ENCODE data around the gene ARF6. TPM values are rescaled to one million over a fixed set of nuclear protein-coding genes. Genes with fewer than 3 reads are reported as not detected.

Gene ARF6
- total and polyA plus RNA-seq, 4 experiments from 2014 or later = 116 to 164 (median 140) TPM

DNA sequence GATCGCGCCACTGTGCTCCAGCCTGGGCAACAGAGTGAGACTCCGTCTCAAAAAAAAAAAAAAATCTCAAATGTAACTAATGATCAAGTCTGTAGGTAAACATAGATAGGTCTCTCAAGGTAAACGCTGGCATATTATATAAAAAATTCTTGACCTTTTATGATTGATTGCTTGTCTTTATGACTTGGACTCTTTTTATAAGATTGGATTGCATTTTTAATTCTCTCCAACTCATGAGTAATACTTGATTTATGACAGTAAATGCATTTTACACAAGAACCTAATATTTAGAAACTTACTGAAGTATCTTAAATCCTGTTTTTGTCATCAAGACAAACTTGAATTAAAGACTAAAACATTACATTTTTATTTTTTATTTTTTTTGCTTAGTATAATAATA is 16.1 kb downstream of the ARF6 start:
- POLR2A ChIA-PET (ENCODE audit: partially characterized antibody) = interaction anchor here (0.7 to 1.9 kb wide), 3 partner anchors 17 to 913 kb away, joined by 3 to 7 read pairs (median 5); partner anchors contain the start of gene ARF6

DNA sequence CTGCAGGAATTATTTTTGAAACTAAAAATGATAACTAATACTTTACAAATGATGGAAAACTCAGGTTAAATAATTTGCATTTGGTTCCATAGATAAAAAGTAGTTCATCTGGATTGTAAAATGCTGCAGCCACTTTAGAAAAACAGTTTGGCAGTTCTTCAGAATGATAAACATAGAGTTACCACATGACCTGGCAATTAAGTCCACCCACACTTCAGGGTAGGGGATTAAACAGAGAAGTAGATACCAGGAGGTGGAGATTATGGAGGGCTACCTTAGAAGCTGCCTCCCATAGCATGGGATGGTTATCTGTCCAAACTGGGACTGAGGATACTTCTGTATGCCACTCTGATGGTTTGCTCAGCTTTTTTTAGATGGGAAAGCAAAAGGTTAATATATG is 22.2 kb downstream of the ARF6 start:
- H3K36me3 Mint-ChIP-seq = no peaks in the 10 kb centered on the region
- H3K4me1 Mint-ChIP-seq = peaks cover 11 to 18% (median 17%) of the 10 kb centered on the region in 4 donors
- POLR2A ChIA-PET (ENCODE audit: partially characterized antibody) = interaction anchor here (1.4 kb wide), 3 partner anchors 12 to 56 kb away, joined by 3 to 5 read pairs (median 4); partner anchors contain the start of gene ARF6
- Histone ChIP-seq H3K9me3 (ENCODE audit: control insufficient read depth in 1 of 2, low read length in 2 of 2) (no peaks in the 10 kb centered on the region), H3K36me3 (ENCODE audit: insufficient read depth, low read length) (no peaks in the 10 kb centered on the region), H3K4me1 (ENCODE audit: insufficient read depth, low read length) (peaks cover 18% of the 10 kb centered on the region), H3K27ac (ENCODE audit: low read depth, low read length) (no peak overlapping the region), H3K27me3 (ENCODE audit: insufficient read depth, low read length) (no peaks in the 10 kb centered on the region), H3K4me3 (ENCODE audit: low read length in 2 of 2) (no peak overlapping the region)
- no peaks in the 10 kb centered on the region for H3K27me3 Mint-ChIP-seq
- peak overlapping the region in 1 of 7 donors; percentile 14 for H3K27ac Mint-ChIP-seq
- intact Hi-C loops (cut with micrococcal nuclease) = no loop called here
- peaks cover 0 to 2% (median 0%) of the 10 kb centered on the region in 8 donors for H3K9me3 Mint-ChIP-seq
- CTCF ChIA-PET (ENCODE audit: partially characterized antibody) = interaction anchor here (1.2 kb wide), 1 partner anchor 12 kb away, joined by 4 read pairs; no protein-coding TSS in a partner anchor
- no peak overlapping the region for H3K4me3 Mint-ChIP-seq
- DNase-seq = no peak

More for the DNA sequence above, 16.1 kb downstream of the ARF6 start:
- H3K4me1 Mint-ChIP-seq = peaks cover 17 to 42% (median 32%) of the 10 kb centered on the region in 4 donors
- no peaks in the 10 kb centered on the region for H3K36me3 Mint-ChIP-seq
- no peaks in the 10 kb centered on the region for H3K9me3 Mint-ChIP-seq
- H3K27me3 Mint-ChIP-seq = no peaks in the 10 kb centered on the region
- H3K36me3 ChIP-seq (ENCODE audit: insufficient read depth, low read length) = no peaks in the 10 kb centered on the region
- DNase-seq = no peak
- no peak overlapping the region for H3K27ac Mint-ChIP-seq
- H3K9me3 ChIP-seq (ENCODE audit: control insufficient read depth in 1 of 2, low read length in 2 of 2) = no peaks in the 10 kb centered on the region
- no peaks in the 10 kb centered on the region for H3K27me3 ChIP-seq (ENCODE audit: insufficient read depth, low read length)
- H3K4me3 ChIP-seq (ENCODE audit: low read length in 2 of 2) = no peak overlapping the region
- no peak overlapping the region for H3K4me3 Mint-ChIP-seq
- no peak overlapping the region for H3K27ac ChIP-seq (ENCODE audit: low read depth, low read length)
- intact Hi-C loops (cut with micrococcal nuclease) = no loop called here
- CTCF ChIA-PET (ENCODE audit: partially characterized antibody) = interaction anchor here (1.8 kb wide), 1 partner anchor 17 kb away, joined by 7 read pairs; no protein-coding TSS in a partner anchor
- peaks cover 38% of the 10 kb centered on the region for H3K4me1 ChIP-seq (ENCODE audit: insufficient read depth, low read length)

DNA sequence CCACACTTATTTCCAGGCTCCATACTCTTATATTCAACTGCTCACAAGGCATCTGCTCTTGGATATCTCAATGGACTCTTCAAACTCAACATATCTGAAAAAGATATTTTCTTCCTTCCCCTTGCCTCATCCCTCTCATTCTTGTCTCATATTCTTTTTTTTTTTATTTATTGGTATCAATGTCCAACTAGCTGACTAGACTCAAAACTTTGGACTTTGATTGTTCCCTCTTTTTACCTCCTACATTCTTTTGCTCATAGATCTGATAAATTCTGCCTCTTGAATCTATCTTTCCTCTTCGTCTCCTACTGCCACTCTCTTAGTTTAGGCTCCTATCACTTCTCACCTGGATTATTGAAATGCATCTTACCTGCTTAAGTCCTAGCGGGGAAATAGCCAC is 25.8 kb downstream of the ARF6 start:
- no peak overlapping the region for H3K27ac ChIP-seq (ENCODE audit: low read depth, low read length)
- no peaks in the 10 kb centered on the region for H3K9me3 ChIP-seq (ENCODE audit: control insufficient read depth in 1 of 2, low read length in 2 of 2)
- Mint-ChIP-seq H3K27ac (peak overlapping the region in 2 of 7 donors; percentile 6 to 70), H3K27me3 (no peaks in the 10 kb centered on the region), H3K4me3 (no peak overlapping the region), H3K36me3 (no peaks in the 10 kb centered on the region), H3K4me1 (peaks cover 7 to 16% (median 12%) of the 10 kb centered on the region in 4 donors), H3K9me3 (peaks cover 0 to 2% (median 0%) of the 10 kb centered on the region in 8 donors)
- peaks cover 5% of the 10 kb centered on the region for H3K4me1 ChIP-seq (ENCODE audit: insufficient read depth, low read length)
- ChIA-PET POLR2A (ENCODE audit: partially characterized antibody) (interaction anchor here (1.4 to 1.7 kb wide), 2 partner anchors 53 to 56 kb away, joined by 3 to 5 read pairs; no protein-coding TSS in a partner anchor), CTCF (ENCODE audit: partially characterized antibody) (no interaction called here)
- H3K27me3 ChIP-seq (ENCODE audit: insufficient read depth, low read length) = no peaks in the 10 kb centered on the region
- H3K36me3 ChIP-seq (ENCODE audit: insufficient read depth, low read length) = no peaks in the 10 kb centered on the region
- intact Hi-C loops (cut with micrococcal nuclease) = no loop called here
- H3K4me3 ChIP-seq (ENCODE audit: low read length in 2 of 2) = no peak overlapping the region
- no peak for DNase-seq

DNA sequence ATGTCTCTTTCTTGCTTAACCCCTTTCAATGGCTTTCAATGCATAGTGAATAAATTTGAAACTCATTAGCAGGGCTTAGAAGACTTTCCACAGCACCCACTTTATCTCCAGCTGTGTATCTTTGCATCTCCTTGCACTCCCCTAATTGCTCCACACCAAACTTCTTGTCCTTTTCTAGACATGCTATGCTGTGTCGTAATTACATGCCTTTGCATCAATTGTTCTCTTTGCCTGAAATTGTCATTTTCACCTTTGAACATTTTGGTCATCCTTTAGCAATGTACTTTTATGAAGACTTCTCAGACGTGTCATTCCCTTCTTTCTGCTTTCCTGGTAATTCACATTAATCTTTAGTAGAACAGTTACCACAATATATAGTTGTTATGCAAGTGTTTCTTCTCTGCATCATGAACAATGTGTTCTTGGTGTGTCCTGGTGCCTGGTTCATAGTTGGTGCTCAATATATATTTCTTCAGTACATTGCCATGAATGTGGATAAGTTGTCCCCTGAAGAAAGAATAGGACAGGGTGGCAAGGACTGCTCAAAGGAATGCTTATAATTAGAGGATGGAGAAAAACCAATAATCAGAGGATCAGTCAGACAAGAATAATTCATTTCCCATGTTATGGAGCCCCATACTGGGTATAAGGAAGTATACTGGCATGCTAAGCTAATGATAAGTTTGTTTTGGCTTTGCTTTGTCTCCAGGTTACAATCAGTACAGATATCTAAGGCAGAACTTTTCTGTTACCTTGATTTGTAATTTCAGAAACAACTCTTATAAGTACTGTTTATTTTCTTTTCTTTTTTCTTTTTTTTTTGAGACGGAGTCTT is 27.2 kb downstream of the ARF6 start:
- Histone ChIP-seq H3K4me1 (ENCODE audit: insufficient read depth, low read length) (peaks cover 5% of the 10 kb centered on the region), H3K27me3 (ENCODE audit: insufficient read depth, low read length) (no peaks in the 10 kb centered on the region), H3K27ac (ENCODE audit: low read depth, low read length) (no peak overlapping the region), H3K9me3 (ENCODE audit: control insufficient read depth in 1 of 2, low read length in 2 of 2) (no peaks in the 10 kb centered on the region), H3K36me3 (ENCODE audit: insufficient read depth, low read length) (no peaks in the 10 kb centered on the region), H3K4me3 (ENCODE audit: low read length in 2 of 2) (no peak overlapping the region)
- ChIA-PET POLR2A (ENCODE audit: partially characterized antibody) (interaction anchor here (0.8 kb wide), 1 partner anchor 28 kb away, joined by 3 read pairs; no protein-coding TSS in a partner anchor), CTCF (ENCODE audit: partially characterized antibody) (no interaction called here)
- Mint-ChIP-seq H3K27ac (peak overlapping the region in 2 of 7 donors; percentile 0 to 68), H3K4me1 (peaks cover 7 to 18% (median 12%) of the 10 kb centered on the region in 4 donors), H3K27me3 (no peaks in the 10 kb centered on the region), H3K36me3 (no peaks in the 10 kb centered on the region), H3K9me3 (peaks cover 0 to 2% (median 0%) of the 10 kb centered on the region in 8 donors), H3K4me3 (peak overlapping the region in 1 of 8 donors; percentile 1)
- DNase-seq = no peak
- intact Hi-C loops (cut with micrococcal nuclease) = no loop called here

DNA sequence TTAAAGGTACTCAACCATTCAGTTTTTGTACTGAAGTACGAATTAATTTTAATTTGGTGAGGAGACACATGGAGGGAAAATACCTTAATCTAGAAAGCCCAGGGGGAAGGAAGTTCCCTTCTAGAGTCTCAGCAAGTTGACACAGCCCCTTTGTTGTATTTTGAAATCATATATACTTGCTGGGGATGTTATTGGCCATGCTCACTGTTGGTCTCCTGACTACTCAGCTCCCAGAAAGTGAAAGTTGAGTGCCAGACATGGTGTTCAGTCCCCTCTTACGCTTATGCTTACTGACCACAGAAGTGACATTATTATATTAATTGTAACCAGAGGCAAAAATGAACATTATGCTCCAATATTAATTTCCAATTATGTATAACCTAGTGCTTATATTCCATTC is 28.1 kb downstream of the ARF6 start:
- Mint-ChIP-seq H3K27me3 (no peaks in the 10 kb centered on the region), H3K4me1 (peaks cover 7 to 18% (median 10%) of the 10 kb centered on the region in 4 donors), H3K27ac (no peak overlapping the region), H3K4me3 (no peak overlapping the region), H3K9me3 (peaks cover 0 to 2% (median 0%) of the 10 kb centered on the region in 8 donors), H3K36me3 (no peaks in the 10 kb centered on the region)
- Histone ChIP-seq H3K27ac (ENCODE audit: low read depth, low read length) (no peak overlapping the region), H3K4me1 (ENCODE audit: insufficient read depth, low read length) (peaks cover 5% of the 10 kb centered on the region), H3K36me3 (ENCODE audit: insufficient read depth, low read length) (no peaks in the 10 kb centered on the region), H3K27me3 (ENCODE audit: insufficient read depth, low read length) (no peaks in the 10 kb centered on the region), H3K4me3 (ENCODE audit: low read length in 2 of 2) (no peak overlapping the region), H3K9me3 (ENCODE audit: control insufficient read depth in 1 of 2, low read length in 2 of 2) (no peaks in the 10 kb centered on the region)
- ChIA-PET CTCF (ENCODE audit: partially characterized antibody) (no interaction called here), POLR2A (ENCODE audit: partially characterized antibody) (interaction anchor here (0.8 kb wide), 1 partner anchor 29 kb away, joined by 3 read pairs; no protein-coding TSS in a partner anchor)
- no peak for DNase-seq
- intact Hi-C loops (cut with micrococcal nuclease) = no loop called here

DNA sequence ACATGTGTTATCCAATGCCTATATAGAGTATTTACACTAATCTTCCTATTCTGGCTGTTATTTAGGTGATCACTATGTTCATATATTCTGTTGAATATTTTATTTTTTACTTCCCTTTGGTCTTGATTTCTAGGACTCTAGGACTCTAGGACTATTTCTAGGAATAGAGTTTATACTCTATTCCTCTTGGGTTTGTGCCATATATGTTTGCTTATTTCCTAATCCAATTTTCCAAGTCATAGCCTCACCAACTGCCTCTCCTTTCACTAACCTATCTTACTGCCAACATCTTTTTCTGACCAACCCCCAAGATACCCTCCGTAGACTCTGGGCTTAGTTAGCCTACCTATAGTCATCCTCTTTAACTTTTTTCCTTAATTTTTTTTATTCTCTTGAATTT is 28.5 kb downstream of the ARF6 start:
- Mint-ChIP-seq H3K4me3 (no peak overlapping the region), H3K4me1 (peaks cover 7 to 18% (median 10%) of the 10 kb centered on the region in 4 donors), H3K9me3 (peaks cover 0 to 2% (median 0%) of the 10 kb centered on the region in 8 donors), H3K27me3 (no peaks in the 10 kb centered on the region), H3K27ac (peak overlapping the region in 1 of 7 donors; percentile 0), H3K36me3 (no peaks in the 10 kb centered on the region)
- H3K36me3 ChIP-seq (ENCODE audit: insufficient read depth, low read length) = no peaks in the 10 kb centered on the region
- H3K4me1 ChIP-seq (ENCODE audit: insufficient read depth, low read length) = peaks cover 5% of the 10 kb centered on the region
- no peaks in the 10 kb centered on the region for H3K9me3 ChIP-seq (ENCODE audit: control insufficient read depth in 1 of 2, low read length in 2 of 2)
- no peak overlapping the region for H3K4me3 ChIP-seq (ENCODE audit: low read length in 2 of 2)
- CTCF ChIA-PET (ENCODE audit: partially characterized antibody) = no interaction called here
- no peak for DNase-seq
- no peaks in the 10 kb centered on the region for H3K27me3 ChIP-seq (ENCODE audit: insufficient read depth, low read length)
- POLR2A ChIA-PET (ENCODE audit: partially characterized antibody) = no interaction called here
- intact Hi-C loops (cut with micrococcal nuclease) = no loop called here
- no peak overlapping the region for H3K27ac ChIP-seq (ENCODE audit: low read depth, low read length)

DNA sequence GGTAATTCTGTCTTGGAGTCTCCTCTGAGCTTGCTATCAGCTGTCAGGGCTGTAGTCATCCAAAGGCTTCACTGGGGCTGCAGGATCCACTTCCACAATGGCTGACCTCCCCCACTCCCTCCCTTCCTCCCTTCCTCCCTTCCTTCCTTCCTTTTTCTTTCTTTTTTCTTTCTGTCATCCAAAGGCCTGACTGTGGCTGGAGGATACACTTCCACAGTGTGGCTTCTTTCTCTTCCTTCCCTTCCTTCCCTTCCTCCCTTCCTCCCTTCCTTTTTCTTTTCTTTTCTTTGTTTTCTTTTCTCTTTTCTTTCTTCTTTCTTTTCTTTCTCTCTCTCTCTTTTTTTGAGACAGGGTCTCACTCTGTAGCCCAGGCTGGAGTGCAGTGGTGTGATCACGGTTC is 30.6 kb downstream of the ARF6 start:
- peaks cover 7 to 18% (median 10%) of the 10 kb centered on the region in 4 donors for H3K4me1 Mint-ChIP-seq
- H3K4me3 Mint-ChIP-seq = no peak overlapping the region
- Histone ChIP-seq H3K27ac (ENCODE audit: low read depth, low read length) (no peak overlapping the region), H3K9me3 (ENCODE audit: control insufficient read depth in 1 of 2, low read length in 2 of 2) (no peaks in the 10 kb centered on the region), H3K36me3 (ENCODE audit: insufficient read depth, low read length) (no peaks in the 10 kb centered on the region), H3K4me1 (ENCODE audit: insufficient read depth, low read length) (peaks cover 5% of the 10 kb centered on the region), H3K27me3 (ENCODE audit: insufficient read depth, low read length) (no peaks in the 10 kb centered on the region), H3K4me3 (ENCODE audit: low read length in 2 of 2) (no peak overlapping the region)
- POLR2A ChIA-PET (ENCODE audit: partially characterized antibody) = interaction anchor here (0.6 kb wide), 2 partner anchors 12 to 31 kb away, joined by 3 read pairs; partner anchors contain the start of gene ARF6
- intact Hi-C loops (cut with micrococcal nuclease) = no loop called here
- peaks cover 0 to 2% (median 0%) of the 10 kb centered on the region in 8 donors for H3K9me3 Mint-ChIP-seq
- peak overlapping the region in 2 of 7 donors; percentile 55 to 63 for H3K27ac Mint-ChIP-seq
- CTCF ChIA-PET (ENCODE audit: partially characterized antibody) = interaction anchor here (1.2 kb wide), 2 partner anchors 12 to 147 kb away, joined by 3 to 5 read pairs; no protein-coding TSS in a partner anchor
- DNase-seq = no peak
- no peaks in the 10 kb centered on the region for H3K27me3 Mint-ChIP-seq
- no peaks in the 10 kb centered on the region for H3K36me3 Mint-ChIP-seq
